Mesothelial cell of epicardium (in vitro differentiated cells): ENCODE data around the gene HOXC6. TPM values are rescaled to one million over a fixed set of nuclear protein-coding genes. Genes with fewer than 3 reads are reported as not detected.

Experiments
- DNase-seq, 2 experiments: peaks; one replicate each; pipeline ENCODE4 v3.0.0; 2021; ENCODE audit warnings: low spot score in 2 of 2; ENCODE audit not compliant: unreplicated experiment in 2 of 2
- H3K27ac Mint-ChIP-seq: 2 replicates; pipeline ENCODE4 v1.8.0; 2021; ENCODE audit warnings: mixed read lengths
- H3K27me3 Mint-ChIP-seq: 2 replicates; pipeline ENCODE4 v1.8.0; 2021; ENCODE audit warnings: low read depth, mixed read lengths
- H3K36me3 Mint-ChIP-seq: 2 replicates; pipeline ENCODE4 v1.8.0; 2021; ENCODE audit warnings: mixed read lengths
- H3K4me1 Mint-ChIP-seq: 2 replicates; pipeline ENCODE4 v1.8.0; 2021; ENCODE audit warnings: mixed read lengths
- H3K4me3 Mint-ChIP-seq: 2 replicates; pipeline ENCODE4 v1.8.0; 2021; ENCODE audit warnings: mild to moderate bottlenecking, moderate library complexity, mixed read lengths
- H3K9me3 Mint-ChIP-seq: 2 replicates; pipeline ENCODE4 v1.8.0; 2021; ENCODE audit warnings: mixed read lengths
- total RNA-seq: library from RNA; stranded (reverse); gene quantifications from 3 replicates; pipeline ENCODE4 v1.2.1, GENCODE V29; 2021
- TF ChIP-seq, protein P1 (sequence below): fragments of 200-600 bp; sonication (generic); IDR thresholded peaks from one replicate; pipeline ENCODE4 v1.5.0; 2021; ENCODE audit warnings: antibody characterized with exemption; ENCODE audit not compliant: unreplicated experiment

The HOXC6 gene
- total RNA-seq: 15.5 to 17.4 TPM (median 16.3 TPM) in 3 replicates

DNA sequence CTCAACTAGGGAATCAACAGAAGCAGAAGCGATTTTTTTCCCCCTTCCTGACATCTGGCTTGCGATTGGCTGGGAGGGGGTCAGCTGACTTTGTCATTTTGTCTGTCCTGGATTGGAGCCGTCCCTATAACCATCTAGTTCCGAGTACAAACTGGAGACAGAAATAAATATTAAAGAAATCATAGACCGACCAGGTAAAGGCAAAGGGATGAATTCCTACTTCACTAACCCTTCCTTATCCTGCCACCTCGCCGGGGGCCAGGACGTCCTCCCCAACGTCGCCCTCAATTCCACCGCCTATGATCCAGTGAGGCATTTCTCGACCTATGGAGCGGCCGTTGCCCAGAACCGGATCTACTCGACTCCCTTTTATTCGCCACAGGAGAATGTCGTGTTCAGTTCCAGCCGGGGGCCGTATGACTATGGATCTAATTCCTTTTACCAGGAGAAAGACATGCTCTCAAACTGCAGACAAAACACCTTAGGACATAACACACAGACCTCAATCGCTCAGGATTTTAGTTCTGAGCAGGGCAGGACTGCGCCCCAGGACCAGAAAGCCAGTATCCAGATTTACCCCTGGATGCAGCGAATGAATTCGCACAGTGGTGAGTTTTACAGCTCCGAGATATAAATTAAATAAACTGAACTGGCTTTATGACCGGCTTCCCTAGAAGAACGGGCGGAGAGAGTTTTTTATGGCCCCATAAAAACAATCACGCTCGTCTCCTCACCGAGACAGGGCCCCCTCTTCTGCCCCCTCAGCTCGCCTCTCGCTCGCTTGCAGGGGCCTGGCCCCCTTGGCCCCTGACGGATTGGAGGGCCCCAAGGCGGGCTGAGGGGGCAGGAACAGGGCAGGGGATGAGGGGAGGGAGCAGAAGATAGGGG lies at the start of gene HOXC6:
Gene HOXC6 (plus strand): TSS at position 127 of the 888 bp plus-strand sequence. CDS start 82 bp downstream, at position 209.
- H3K9me3 Mint-ChIP-seq: no peaks in the 10 kb centered on the region
- peaks cover 72% of the 10 kb centered on the region for H3K4me1 Mint-ChIP-seq
- peak within 1 kb of the TSS; percentile 73 for H3K4me3 Mint-ChIP-seq
- peak within 1 kb of the TSS; percentile 90 for H3K27ac Mint-ChIP-seq
- no peaks in the 10 kb centered on the region for H3K36me3 Mint-ChIP-seq
- TF ChIP-seq, protein P1, sequence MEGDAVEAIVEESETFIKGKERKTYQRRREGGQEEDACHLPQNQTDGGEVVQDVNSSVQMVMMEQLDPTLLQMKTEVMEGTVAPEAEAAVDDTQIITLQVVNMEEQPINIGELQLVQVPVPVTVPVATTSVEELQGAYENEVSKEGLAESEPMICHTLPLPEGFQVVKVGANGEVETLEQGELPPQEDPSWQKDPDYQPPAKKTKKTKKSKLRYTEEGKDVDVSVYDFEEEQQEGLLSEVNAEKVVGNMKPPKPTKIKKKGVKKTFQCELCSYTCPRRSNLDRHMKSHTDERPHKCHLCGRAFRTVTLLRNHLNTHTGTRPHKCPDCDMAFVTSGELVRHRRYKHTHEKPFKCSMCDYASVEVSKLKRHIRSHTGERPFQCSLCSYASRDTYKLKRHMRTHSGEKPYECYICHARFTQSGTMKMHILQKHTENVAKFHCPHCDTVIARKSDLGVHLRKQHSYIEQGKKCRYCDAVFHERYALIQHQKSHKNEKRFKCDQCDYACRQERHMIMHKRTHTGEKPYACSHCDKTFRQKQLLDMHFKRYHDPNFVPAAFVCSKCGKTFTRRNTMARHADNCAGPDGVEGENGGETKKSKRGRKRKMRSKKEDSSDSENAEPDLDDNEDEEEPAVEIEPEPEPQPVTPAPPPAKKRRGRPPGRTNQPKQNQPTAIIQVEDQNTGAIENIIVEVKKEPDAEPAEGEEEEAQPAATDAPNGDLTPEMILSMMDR: no peak
- H3K27me3 Mint-ChIP-seq: peaks cover 61% of the 10 kb centered on the region
- DNase-seq: peak in 1 of 2 experiments; percentile 53

DNA sequence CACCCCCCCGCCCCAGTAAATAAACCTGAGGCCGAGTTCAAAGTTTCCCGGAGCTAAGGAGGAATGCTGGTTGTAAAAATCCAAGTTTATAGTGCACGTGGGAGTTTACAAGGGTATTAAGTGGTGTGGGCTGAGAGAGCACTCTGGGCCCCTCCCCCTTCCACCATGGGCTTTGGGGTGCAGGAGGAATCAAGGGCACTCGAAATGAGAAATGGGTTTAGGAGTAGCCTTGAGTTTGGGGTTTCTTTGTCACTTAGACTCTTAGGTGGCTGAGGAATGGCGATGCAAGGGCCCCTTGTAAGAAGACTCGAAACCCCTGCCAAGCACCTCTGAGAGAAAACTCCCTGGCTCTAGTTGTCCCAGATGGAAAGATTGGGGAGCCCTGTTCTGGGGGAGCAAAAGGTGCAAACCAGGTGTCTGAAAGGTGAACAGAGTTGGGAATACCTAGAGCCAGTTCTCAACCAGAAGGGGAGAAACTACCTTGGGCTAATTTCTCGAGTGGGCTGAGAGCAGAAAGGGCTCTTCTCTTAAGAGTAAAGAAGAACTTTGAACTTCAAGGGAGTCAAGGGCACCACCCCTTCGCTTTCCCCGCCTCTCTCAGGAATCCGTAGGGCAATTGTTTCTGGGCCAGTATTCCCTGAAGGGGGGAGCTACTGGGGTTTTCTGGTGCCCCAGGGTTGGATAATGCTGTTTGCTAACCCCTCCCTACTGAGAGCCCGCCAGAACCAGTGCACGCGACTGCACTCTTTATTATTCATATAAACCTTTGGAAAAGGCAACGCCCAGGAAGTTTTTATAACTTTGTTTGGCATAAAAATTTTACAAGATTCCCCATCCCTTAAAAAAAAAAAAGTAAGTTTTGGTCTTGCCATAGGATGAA lies 49.5 kb upstream of the HOXC6 start:
- H3K27ac Mint-ChIP-seq: no peak overlapping the region
- TF ChIP-seq, protein P1: no peak
- peaks cover 100% of the 10 kb centered on the region for H3K27me3 Mint-ChIP-seq
- H3K9me3 Mint-ChIP-seq: no peaks in the 10 kb centered on the region
- H3K4me3 Mint-ChIP-seq: no peak overlapping the region
- peaks cover 3% of the 10 kb centered on the region for H3K36me3 Mint-ChIP-seq
- no peak for DNase-seq
- peaks cover 5% of the 10 kb centered on the region for H3K4me1 Mint-ChIP-seq

DNA sequence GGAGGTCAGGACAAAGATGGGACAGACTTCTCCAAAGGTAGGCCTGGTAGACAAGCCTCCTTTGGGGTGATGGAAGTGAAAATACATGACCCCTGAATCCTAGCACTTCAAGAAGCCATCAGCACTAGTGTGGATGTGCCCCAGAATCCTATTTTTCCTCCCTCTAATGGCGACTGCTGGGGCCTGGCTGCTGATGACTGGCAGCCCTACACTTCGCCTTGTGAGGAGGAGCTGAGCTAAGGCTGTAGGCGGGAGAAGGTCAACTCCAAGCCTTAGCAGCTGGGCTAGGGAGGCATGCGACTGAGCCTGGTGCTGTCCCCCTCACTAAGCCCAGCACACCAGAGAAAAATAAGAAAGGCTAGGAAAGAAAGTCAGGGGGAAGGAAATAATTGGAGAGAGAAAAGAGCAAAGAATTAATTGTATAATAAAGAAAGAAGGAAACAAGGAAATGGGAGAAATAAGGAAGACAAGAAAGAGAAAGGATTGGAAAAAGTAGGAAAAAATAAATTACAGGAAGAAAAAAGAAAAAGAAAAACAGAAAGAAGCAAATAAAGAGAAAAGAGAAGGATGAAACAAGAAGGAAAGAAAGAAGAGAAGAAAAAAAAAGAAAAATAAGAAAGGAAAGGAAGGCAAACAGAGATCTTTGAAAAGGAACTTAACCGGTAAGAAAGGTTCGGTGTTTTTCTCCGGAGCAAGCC lies 48.0 kb upstream of the HOXC6 start:
- H3K36me3 Mint-ChIP-seq: peaks cover 3% of the 10 kb centered on the region
- peaks cover 100% of the 10 kb centered on the region for H3K27me3 Mint-ChIP-seq
- peaks cover 10% of the 10 kb centered on the region for H3K4me1 Mint-ChIP-seq
- H3K4me3 Mint-ChIP-seq: no peak overlapping the region
- no peak overlapping the region for H3K27ac Mint-ChIP-seq
- DNase-seq: no peak
- H3K9me3 Mint-ChIP-seq: no peaks in the 10 kb centered on the region
- TF ChIP-seq, protein P1: no peak

DNA sequence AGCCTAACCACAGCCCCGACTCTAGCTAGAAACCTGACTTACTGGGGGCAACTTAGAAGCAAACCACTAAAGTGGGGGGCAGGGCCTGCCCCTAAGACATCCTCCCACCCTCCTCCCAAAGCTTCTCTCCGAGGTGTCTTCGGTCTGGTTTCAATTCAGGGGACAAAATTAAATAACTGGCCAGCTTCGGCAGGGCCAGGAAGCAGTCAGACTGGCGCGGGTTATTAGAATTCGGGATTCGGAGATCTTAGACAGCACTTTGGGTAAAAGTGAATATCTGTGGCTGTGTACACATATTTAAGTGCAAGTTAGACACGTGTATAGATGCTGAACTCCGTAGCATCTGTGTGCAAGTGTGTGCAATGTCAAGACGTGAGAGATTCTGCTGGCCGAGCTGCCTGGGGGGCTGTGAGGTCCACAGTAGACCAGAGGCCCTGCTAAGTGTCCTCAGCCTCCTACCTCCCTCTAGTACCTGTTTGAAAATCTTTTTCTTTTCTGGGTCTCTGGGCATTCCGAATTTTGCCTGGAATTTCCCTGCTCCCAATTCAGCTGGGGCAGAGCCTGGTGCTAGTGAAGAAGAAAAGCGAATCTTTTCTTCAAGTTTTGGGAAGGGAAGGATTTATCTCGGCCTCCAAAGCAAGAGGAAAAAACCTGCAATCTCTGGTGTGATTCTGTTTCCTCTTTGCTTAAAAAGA lies 47.3 kb upstream of the HOXC6 start:
- Mint-ChIP-seq H3K36me3 (peaks cover 3% of the 10 kb centered on the region), H3K4me1 (peaks cover 10% of the 10 kb centered on the region), H3K9me3 (no peaks in the 10 kb centered on the region), H3K27ac (no peak overlapping the region), H3K27me3 (peaks cover 100% of the 10 kb centered on the region), H3K4me3 (no peak overlapping the region)
- DNase-seq: no peak
- TF ChIP-seq, protein P1: no peak
